ENCODE results near the gene AMFR.

GRCh38 chr16:56411123-56411522, 14.2 kb downstream of the AMFR start:
- TF ChIP-seq POLR2AphosphoS5 (IDR thresholded peaks at IDR 0.05; ENCODE audit: low read depth, low read length) (no peak), TAF1 (IDR thresholded peaks at IDR 0.05; ENCODE audit: borderline replicate concordance, low read depth, low read length) (no peak), POLR2A (IDR thresholded peaks at IDR 0.05; ENCODE audit: low read depth, low read length) (no peak)

All from GM12892 (cell line).